Smooth muscle cell (in vitro differentiated cells): ENCODE measurements around the gene ADCY1. TPM values are rescaled to one million over a fixed set of nuclear protein-coding genes. Genes with fewer than 3 reads are reported as not detected.

ENCODE experiments used
- DNase-seq: peaks from one replicate; lab custom pipeline; 2025; ENCODE audit not compliant: unreplicated experiment; lab: John Stamatoyannopoulos, UW
- H2AFZ ChIP-seq: fragments of 200-600 bp; sonication (generic); 2 replicates; pipeline ENCODE4 v1.6.0; 2016; ENCODE audit warnings: antibody characterized with exemption, low read depth, mild to moderate bottlenecking
- H3F3A ChIP-seq: fragments of 200-600 bp; sonication (generic); 2 replicates; pipeline ENCODE4 v1.6.0; 2017; ENCODE audit warnings: antibody characterized with exemption, low read depth
- H3K27ac ChIP-seq: fragments of 200-600 bp; sonication (generic); 2 replicates; pipeline ENCODE4 v1.5.1; 2016; ENCODE audit warnings: low read depth, mild to moderate bottlenecking
- H3K27me3 ChIP-seq: fragments of 200-600 bp; sonication (generic); 2 replicates; pipeline ENCODE4 v1.6.1; 2016; ENCODE audit warnings: low read depth, mild to moderate bottlenecking
- H3K36me3 ChIP-seq: fragments of 200-600 bp; sonication (generic); 2 replicates; pipeline ENCODE4 v1.5.1; 2016; ENCODE audit warnings: low read depth
- H3K4me1 ChIP-seq: fragments of 200-600 bp; sonication (generic); 2 replicates; pipeline ENCODE4 v1.5.1; 2016; ENCODE audit warnings: low read depth
- H3K4me2 ChIP-seq: fragments of 200-600 bp; sonication (generic); 2 replicates; pipeline ENCODE4 v1.6.0; 2016; ENCODE audit warnings: mild to moderate bottlenecking
- H3K4me3 ChIP-seq: fragments of 200-600 bp; sonication (generic); 2 replicates; pipeline ENCODE4 v1.5.1; 2016; ENCODE audit warnings: mild to moderate bottlenecking
- H3K79me2 ChIP-seq: fragments of 200-600 bp; sonication (generic); 2 replicates; pipeline ENCODE4 v1.6.0; 2016; ENCODE audit warnings: low read depth, mild to moderate bottlenecking
- H3K9ac ChIP-seq: fragments of 200-600 bp; sonication (generic); 2 replicates; pipeline ENCODE4 v1.6.0; 2016; ENCODE audit warnings: low read depth
- H3K9me3 ChIP-seq: fragments of 200-600 bp; sonication (generic); replicated peaks from 2 replicates; pipeline ENCODE4 v1.5.1; 2016; ENCODE audit warnings: low read depth
- H4K20me1 ChIP-seq: fragments of 200-600 bp; sonication (generic); 2 replicates; pipeline ENCODE4 v1.6.0; 2016; ENCODE audit warnings: low read depth
- WGBS: methylation state at CpG from one replicate; pipeline ENCODE4 v1.1.7; 2016; ENCODE audit warnings: low lambda C conversion rate; 5-methylcytosine and 5-hydroxymethylcytosine counted together
- polyA plus RNA-seq: library from polyadenylated mRNA; unstranded; fragments of >200 nt; fragmentation: Nextera tagmentation; extraction: Ambion mirVana; gene quantifications from 2 replicates; pipeline ENCODE4 v1.2.1, GENCODE V29; 2016
- total RNA-seq: library from RNA; depleted of rRNA; stranded (reverse); fragments of >200 nt; gene quantifications from 2 replicates; pipeline ENCODE4 v1.2.3, GENCODE V29; 2014
- TF ChIP-seq, protein P1 (sequence below): fragments of 200-600 bp; sonication (generic); IDR thresholded peaks from 2 replicates; pipeline ENCODE4 v1.5.1; 2017; ENCODE audit warnings: borderline replicate concordance, mild to moderate bottlenecking, antibody characterized with exemption; ENCODE audit not compliant: insufficient read depth, poor library complexity, severe bottlenecking

The ADCY1 gene
- total and polyA plus RNA-seq, 2 experiments from 2014 or later, result 0.22 TPM; not detected in 1

DNA sequence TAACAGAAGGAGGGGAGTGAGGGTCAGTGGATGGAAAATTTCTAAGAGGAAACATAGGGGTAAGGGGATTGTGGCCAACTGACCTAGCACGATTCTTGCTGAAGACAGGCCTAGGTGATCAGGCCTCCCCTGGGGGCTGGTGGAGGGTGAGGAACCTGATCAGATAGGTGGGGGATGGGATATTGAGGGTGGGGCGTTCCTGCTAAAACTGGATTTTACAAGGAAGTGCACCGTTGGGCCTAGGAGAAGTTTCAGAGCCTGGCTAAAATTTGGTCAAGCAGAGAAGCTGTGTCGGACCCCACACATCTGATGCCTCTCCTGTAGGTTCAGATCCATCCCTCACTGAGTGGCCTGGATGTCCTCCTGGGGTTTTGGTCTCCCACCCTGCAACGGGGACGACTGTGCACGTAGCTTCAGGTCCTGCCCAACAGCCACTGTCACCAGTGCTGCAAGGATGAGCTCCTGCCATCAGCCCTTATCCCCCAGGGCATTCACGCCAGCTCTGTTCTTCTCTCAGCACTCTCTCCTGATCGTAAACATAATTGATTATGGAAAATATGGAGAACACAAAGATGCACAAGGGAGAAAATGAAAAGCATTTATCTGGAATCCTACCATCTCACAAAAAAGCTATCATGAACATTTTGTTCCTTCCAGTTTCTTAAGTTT lies 89.9 kb downstream of the ADCY1 start:
- no peak overlapping the region for H3K4me3 ChIP-seq
- H3K36me3 ChIP-seq, result no peaks in the 10 kb centered on the region
- TF ChIP-seq, protein P1, sequence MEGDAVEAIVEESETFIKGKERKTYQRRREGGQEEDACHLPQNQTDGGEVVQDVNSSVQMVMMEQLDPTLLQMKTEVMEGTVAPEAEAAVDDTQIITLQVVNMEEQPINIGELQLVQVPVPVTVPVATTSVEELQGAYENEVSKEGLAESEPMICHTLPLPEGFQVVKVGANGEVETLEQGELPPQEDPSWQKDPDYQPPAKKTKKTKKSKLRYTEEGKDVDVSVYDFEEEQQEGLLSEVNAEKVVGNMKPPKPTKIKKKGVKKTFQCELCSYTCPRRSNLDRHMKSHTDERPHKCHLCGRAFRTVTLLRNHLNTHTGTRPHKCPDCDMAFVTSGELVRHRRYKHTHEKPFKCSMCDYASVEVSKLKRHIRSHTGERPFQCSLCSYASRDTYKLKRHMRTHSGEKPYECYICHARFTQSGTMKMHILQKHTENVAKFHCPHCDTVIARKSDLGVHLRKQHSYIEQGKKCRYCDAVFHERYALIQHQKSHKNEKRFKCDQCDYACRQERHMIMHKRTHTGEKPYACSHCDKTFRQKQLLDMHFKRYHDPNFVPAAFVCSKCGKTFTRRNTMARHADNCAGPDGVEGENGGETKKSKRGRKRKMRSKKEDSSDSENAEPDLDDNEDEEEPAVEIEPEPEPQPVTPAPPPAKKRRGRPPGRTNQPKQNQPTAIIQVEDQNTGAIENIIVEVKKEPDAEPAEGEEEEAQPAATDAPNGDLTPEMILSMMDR, result no peak
- whole genome bisulfite sequencing, result 86% methylated on average over 9 of the region's 9 CpGs
- no peaks in the 10 kb centered on the region for H3K79me2 ChIP-seq
- no peak for DNase-seq
- H3K9me3 ChIP-seq, result no peaks in the 10 kb centered on the region
- H2AFZ ChIP-seq, result no peak overlapping the region
- H4K20me1 ChIP-seq, result no peaks in the 10 kb centered on the region
- H3K4me1 ChIP-seq, result no peaks in the 10 kb centered on the region
- H3K9ac ChIP-seq, result no peak overlapping the region
- no peak overlapping the region for H3K27ac ChIP-seq
- no peaks in the 10 kb centered on the region for H3K27me3 ChIP-seq
- no peak overlapping the region for H3K4me2 ChIP-seq
- H3F3A ChIP-seq, result no peaks in the 10 kb centered on the region

DNA sequence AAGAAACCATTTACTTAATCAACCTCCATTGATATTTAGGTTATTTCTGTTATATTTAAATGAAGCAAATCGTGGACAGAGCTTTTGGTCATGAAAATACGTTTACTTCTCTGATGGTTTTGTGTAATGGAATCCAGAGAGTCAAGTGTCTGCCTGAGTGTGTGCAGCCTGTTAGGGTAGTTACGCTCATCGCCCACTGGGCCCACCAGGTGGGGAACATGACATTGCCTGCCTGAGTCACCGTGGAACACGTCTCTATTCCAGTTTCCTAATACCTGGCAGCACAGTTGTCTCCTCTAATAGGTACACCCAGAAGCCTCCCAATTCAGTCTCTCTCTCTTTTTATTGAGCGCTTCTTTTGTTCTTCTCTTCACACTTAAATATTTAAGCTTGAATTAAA lies 91.0 kb downstream of the ADCY1 start:
- Histone ChIP-seq H3K4me3 (no peak overlapping the region), H3K9ac (no peak overlapping the region), H3K9me3 (no peaks in the 10 kb centered on the region), H3K27me3 (no peaks in the 10 kb centered on the region), H3K27ac (no peak overlapping the region), H2AFZ (no peak overlapping the region), H3F3A (no peaks in the 10 kb centered on the region), H3K36me3 (no peaks in the 10 kb centered on the region), H3K4me1 (no peaks in the 10 kb centered on the region), H3K79me2 (no peaks in the 10 kb centered on the region), H4K20me1 (no peaks in the 10 kb centered on the region), H3K4me2 (no peak overlapping the region)
- DNase-seq, result no peak
- 85% methylated on average over 7 of the region's 7 CpGs for WGBS
- TF ChIP-seq, protein P1, result no peak

DNA sequence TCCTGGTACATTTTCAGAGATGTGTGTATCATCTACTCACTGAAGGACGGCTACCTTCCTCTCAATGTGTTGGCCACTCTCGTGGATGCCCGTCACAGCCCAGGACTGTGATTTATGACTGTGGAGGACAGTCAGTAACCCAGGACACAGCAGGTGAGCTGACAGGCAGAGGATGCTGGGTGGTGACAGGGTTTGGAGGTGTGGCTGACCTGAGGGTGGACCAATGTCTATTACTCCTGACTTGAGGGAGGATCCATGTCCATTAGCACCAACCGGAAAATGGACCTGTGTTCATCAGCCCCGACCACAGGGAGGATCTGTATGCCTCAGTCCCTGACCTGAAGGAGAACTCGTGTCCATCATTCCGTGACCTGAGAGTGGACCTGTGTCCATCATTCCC lies 96.1 kb downstream of the ADCY1 start:
- Histone ChIP-seq H3K79me2 (no peaks in the 10 kb centered on the region), H3K4me1 (no peaks in the 10 kb centered on the region), H3K9ac (no peak overlapping the region), H3K27ac (no peak overlapping the region), H4K20me1 (no peaks in the 10 kb centered on the region), H3K9me3 (no peaks in the 10 kb centered on the region), H3K27me3 (no peaks in the 10 kb centered on the region), H3K4me2 (no peak overlapping the region), H3K4me3 (no peak overlapping the region), H2AFZ (no peak overlapping the region), H3F3A (no peaks in the 10 kb centered on the region), H3K36me3 (no peaks in the 10 kb centered on the region)
- 79% methylated on average over 7 of the region's 7 CpGs for WGBS
- DNase-seq, result no peak
- TF ChIP-seq, protein P1, result no peak

DNA sequence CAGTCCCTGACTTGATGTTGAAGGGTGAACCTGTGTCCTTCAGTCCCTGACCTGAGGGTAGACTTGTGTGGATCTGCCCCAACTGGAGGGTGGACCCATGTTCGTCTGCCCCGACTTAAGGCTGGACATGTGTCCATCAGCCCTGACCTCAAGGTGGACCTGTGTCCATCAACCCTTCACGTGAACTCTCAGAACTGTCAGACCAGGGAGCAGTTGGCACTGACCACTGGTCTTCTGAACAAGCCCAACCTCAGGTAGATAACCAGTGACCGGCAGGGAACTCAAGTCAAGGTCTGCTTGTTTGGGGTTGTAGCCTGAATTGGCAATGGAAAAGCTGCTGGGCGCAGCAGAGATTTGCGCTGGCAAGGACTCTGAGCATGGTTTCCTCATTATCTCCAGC lies 96.5 kb downstream of the ADCY1 start:
- H3F3A ChIP-seq, result no peaks in the 10 kb centered on the region
- DNase-seq, result no peak
- H3K4me1 ChIP-seq, result no peaks in the 10 kb centered on the region
- H2AFZ ChIP-seq, result no peak overlapping the region
- H3K9me3 ChIP-seq, result no peaks in the 10 kb centered on the region
- H3K4me3 ChIP-seq, result no peak overlapping the region
- H4K20me1 ChIP-seq, result no peaks in the 10 kb centered on the region
- H3K36me3 ChIP-seq, result no peaks in the 10 kb centered on the region
- TF ChIP-seq, protein P1, result no peak
- H3K27ac ChIP-seq, result no peak overlapping the region
- H3K27me3 ChIP-seq, result no peaks in the 10 kb centered on the region
- no peaks in the 10 kb centered on the region for H3K79me2 ChIP-seq
- 86% methylated on average over 6 of the region's 6 CpGs for WGBS
- H3K4me2 ChIP-seq, result no peak overlapping the region
- H3K9ac ChIP-seq, result no peak overlapping the region
